GM21367 (cell line): ENCODE results near the gene DLG2.
A peak's percentile ranks its signal among the peaks of the same experiment; 100 is the strongest.

Source experiments
- ATAC-seq: cut with Tn5 transposase; IDR thresholded peaks from one replicate; pipeline ENCODE4 v1.9.1; 2021; ENCODE audit not compliant: unreplicated experiment

Gene DLG2

DNA sequence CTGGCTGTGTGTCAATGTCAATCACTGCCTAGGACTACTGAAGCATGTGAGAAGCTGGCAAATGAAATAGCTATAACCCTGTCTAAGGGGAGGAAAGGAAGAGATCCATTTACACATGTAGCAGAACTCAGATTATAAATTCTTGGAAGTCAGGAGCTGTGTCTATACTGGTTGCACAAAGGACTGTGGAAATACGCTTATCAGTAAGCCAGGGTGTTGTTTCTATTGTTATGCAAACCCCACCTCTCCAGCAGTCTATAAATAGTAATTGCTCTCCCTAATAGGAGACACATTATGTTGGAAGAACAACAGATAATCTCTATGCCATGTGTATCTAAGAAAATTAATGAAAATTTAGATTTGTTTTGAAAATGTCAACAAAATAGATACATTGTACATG is 1647.6 kb downstream of the DLG2 start:
- ATAC-seq: no peak

DNA sequence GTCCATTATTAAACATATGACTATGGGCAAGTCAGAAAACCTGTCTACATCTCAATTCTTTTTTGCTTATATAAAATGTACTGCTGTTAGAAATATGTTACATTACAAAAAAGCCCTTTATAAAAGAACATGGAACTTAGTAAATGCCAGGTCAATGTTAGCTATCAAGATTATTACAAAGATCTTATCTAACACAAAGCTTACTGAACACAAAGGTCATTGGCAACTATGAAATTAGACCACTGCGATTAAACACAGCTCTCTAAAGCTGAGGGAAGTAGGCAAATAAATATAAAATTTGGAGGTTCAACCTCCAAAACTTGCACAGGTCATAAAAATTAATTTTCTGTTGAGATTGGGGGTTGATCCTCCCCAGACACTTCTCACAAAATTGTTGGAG is 1648.2 kb downstream of the DLG2 start:
- ATAC-seq: no peak

DNA sequence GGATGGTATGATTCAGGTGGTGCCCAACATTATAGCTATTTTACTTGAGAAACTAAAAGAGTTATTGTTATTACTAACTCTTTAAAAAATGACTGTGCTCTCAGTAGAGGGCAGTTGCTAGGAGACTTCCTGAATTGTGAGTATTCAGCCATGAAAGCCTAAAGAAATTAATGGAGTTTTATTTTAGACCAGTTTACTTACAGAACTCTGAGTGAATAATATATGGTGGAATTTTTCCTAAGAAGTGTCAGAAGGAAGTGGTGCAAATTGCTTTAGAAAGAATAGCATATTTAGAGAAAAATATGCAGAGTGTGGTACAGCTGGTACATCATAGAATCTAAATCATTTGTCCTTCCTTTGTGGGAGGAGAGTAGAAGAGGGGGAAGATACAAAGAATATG is 1651.1 kb downstream of the DLG2 start:
- ATAC-seq: no peak

DNA sequence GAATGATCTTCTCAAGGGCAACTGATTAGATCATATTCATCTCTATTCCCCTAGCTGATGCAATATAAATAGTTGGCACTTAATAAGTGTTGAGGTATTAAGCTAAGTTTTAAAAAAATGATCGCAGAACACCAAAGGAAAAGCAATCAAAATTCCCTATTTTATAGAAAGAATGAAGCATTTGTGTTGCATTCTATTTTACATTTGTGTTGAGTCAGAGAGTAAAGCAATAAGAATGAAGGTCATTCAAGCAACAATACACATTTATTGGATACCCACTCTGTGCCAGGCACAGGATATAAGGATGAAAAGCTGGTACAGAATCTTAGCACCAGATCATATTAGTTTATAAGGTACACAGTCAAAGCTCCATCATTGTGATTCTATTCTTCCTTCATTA is 1654.6 kb downstream of the DLG2 start:
- ATAC-seq: no peak

DNA sequence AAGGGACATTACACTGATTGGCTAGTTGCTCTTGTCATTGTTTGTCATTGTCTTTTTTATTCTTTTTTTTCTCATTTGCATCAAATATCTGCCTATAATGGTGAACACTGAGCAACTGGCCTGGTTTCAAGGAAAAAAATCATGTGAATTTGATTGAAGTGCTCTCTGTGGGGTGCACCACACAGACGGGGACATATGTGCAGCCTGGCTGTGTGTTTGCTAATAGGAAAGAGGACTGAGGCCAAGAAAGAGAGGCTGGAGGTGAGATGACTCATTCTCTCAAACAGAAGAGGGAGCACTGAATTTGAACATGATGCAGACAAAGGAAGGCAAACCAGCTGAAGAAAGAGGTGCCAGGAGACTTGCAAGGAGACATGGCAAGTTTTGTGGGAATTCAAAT is 1656.1 kb downstream of the DLG2 start:
- peak; percentile 51 for ATAC-seq

DNA sequence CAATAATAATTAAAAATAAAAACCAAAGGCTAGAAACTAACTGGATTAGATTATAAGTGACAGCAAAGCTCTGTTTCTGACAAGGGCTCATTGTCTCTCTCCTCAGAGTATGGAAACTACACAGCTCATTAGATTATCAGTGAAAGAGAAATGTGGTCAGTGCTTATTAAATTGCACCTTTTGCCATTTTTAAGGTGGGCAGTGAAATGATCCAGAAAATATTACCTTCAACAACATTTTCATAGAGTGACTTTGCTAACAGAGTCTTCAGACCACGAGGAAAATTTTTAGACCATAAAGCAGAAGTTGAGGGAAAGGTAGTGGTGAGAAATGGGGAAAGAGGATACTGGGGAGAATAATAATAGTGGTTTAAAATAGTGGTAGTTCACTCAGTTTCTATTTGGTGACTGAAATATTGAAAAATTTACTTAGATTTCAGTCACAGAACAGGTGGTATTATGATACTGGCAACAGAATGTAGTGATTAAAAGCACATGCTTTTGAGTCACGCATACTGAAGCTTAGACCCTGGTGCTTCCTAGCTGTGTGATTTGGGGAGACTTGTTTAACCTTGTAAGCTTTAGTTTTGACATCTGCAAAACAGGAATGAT is 1657.0 kb downstream of the DLG2 start:
- ATAC-seq: peak; percentile 86

DNA sequence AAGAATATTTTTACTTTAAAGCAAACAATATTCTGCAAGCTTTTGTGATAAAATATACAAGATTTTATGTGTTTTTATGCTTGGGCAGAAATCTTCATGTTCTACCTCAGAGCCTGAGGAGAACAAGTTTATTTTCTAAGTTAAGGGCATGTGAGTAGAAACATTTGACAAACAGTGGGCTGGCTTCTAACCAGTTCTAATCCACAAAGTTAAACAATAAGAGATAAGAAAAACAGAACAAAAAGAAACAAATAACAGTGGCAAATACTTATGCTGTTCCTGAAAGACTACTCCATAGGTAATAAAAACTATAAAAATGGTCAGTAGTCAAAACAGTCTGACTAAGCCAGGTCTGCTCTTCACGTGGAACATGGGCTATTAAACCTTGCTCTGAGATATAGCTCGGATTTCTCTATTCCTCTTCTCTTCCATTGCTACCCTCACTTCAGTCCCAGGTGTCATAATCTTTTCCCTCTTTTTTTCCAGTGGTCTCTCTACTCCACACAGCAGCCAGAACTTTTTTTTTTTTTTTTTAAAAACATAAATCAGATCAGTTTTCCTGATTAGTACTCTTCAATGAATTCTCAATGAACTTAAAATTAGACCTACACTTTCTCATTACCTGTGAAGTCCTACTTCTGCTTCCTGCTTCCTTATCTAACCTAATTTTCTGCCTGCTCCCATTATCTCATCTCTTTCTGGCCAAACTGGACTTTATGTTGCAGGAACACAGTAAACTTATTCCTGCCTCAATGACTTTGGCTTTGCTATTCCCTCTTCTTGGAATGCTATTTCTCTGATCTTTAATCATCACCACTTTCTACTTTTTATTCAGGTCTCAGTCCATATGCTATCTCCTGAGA is 1669.9 kb downstream of the DLG2 start:
- no peak for ATAC-seq

DNA sequence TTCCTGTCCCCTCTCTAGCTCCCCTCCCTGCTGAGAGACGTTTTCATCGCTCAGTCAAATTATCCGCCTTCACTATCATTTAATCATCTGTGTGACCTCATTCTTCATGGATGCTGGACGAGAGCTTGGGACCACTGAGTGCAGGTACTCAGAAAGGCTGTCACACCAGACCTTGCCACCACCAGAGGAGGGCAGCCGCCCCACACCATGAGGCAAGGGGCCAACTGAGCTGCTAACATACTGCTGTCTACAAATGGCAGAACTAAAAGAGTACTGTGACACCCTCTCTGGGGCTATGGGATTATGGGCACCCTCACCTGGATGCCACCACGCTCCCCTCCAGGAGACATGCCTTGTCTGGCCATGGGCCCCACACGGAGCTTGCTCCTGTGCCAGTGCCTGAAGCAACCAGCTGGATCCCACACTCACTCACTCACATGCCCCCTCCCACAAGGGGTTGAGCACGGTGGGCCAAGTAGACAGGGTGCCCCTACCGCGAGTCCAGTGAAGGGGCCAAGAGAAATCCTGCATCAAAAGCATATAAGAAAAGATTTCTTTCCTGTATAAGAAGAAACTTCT is 1670.9 kb downstream of the DLG2 start:
- ATAC-seq: no peak

DNA sequence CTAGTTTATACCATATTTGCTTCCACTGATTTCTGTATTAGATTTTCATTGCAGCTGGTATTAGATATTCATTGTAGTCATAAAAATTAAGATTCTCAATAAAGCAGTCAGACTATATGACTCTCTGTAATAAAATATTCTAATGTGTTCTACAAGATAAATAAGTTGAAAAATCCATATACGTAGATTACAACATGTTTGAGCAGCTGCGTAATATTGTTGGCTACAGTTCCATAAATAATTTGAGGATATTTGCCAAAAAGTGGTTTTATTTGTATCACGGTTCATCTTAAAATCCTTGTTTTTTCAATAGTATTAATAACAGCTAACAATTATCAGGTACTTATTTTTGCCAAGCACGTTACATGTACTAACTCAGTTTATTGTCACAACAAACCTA is 1672.4 kb downstream of the DLG2 start:
- no peak for ATAC-seq

DNA sequence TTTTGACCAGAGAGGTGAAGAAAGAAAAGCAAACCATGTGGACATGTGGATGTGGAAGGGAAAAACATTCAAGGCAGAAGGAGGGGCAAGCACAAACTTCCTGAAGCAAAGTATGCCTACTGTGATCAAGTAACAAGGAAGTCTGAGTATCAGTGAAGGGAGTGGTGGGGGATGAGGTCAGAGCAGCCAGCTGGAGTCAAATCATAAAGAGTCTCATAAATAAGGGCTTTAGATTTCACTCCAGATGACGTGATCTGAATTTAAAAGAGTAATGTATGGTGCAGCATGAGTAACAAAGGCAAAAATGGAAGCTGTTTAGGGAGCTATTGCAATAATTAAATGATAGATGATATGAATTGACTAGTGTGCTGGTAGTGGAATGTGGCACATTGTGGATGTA is 1675.6 kb downstream of the DLG2 start:
- ATAC-seq: no peak

DNA sequence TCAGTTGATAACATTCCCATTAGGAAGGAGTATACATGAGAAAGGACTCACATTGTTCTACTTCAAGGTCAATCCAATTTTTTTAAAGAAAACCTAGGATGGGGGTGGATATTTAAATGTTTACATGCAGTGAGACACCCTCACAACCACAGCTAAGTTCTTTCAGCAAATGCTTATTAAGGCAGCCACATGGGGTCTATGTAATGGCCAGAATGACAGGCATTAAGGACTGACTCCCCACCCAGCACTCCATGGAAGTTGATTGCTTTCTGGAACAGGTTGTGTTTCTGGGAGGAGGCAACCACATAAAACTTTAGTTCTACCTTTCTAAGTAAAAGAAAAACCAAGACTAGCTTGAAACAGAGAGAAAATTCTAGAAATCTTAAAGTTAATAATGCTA is 1678.9 kb downstream of the DLG2 start:
- ATAC-seq: no peak

DNA sequence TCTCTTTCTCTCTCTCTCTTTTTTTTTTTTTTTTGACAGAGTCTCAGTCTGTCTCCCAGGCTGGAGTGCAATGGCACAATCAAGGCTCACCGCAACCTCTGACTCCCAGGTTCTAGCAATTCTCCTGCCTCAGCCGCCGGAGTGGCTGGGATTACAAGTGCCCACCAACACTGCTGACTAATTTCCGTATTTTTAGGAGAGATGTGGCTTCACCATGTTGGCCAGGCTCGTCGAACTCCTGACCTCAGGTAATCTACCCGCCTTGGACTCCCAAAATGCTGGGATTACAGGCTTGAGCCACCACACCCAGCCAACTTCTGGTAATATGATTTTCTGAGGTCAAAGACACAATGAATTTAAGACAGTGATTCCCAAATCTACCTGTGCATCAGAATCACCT is 1681.2 kb downstream of the DLG2 start:
- ATAC-seq: no peak

DNA sequence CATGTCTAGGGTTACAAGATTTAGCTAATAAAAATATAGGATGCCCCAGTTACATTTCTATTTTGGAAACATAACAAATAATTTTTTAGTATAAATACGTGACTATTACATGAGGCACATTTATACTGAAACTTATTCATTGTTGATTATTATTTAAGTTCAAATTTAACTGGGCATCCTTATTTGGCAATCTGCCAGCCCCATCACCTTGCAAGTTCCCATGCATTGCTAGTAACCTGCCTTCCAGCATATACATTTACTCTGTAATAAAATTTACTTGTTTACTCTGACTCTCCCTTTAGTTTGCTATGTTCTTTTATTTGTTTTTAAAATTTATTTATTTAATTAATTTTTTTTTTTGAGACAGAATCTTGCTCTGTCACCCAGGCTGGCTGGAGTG is 1686.1 kb downstream of the DLG2 start:
- no peak for ATAC-seq

DNA sequence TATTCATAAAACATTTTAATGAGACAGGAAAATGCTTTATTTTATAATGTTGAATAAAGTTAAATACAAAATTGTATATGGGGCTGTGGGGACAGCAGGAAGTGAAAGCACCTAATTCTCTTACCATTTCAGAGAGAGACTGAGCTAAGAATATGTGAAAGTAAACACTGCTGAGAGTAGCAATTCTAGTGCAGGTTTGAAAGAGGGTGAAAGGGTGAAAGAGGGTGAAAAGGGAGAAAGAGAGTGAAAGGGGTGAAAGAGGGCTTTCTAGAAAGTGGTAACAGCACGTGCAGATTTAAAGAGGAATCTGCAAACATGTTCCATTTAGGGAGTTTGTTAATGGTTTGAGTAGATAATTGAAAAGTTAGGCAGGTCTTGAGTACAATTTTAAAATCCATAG is 1689.0 kb downstream of the DLG2 start:
- ATAC-seq: peak; percentile 74

DNA sequence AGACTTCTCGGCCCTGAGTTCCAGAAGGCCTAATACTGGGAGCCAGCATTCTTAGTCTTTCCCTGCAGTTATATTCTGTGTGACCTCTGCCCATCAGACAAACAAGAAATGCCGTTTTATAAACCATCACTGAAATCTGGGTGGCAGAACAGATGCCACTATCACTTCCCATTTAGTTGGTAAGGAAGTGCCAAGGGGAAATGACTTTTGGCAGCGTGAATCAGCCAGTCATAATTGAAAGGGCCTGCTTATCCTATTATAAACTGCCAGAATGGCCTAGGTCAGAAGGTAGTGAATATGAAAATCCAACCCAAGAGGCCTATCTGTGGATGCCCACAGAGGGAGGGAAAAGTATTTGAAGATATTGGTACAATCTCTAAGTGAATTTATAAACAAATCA is 1694.1 kb downstream of the DLG2 start:
- ATAC-seq: no peak

DNA sequence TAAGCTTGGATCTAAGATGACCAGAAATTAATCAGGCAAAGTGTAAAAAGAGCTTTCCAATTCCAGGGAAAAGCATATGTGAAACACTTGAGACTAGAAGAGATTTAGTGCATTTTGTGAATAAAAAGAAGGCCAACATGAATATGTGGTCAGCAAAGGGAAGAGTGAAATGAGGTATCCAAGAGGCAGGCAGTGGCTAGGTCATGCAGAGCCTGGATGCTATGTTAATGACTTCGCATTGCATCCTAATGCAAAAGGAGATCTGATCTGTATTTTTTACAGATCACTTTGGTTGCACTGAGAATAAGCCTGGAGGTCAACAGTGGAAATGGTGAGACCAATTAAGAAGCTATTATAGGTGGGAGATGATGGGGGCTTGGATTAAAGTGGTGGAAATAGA is 1699.7 kb downstream of the DLG2 start:
- ATAC-seq: no peak

DNA sequence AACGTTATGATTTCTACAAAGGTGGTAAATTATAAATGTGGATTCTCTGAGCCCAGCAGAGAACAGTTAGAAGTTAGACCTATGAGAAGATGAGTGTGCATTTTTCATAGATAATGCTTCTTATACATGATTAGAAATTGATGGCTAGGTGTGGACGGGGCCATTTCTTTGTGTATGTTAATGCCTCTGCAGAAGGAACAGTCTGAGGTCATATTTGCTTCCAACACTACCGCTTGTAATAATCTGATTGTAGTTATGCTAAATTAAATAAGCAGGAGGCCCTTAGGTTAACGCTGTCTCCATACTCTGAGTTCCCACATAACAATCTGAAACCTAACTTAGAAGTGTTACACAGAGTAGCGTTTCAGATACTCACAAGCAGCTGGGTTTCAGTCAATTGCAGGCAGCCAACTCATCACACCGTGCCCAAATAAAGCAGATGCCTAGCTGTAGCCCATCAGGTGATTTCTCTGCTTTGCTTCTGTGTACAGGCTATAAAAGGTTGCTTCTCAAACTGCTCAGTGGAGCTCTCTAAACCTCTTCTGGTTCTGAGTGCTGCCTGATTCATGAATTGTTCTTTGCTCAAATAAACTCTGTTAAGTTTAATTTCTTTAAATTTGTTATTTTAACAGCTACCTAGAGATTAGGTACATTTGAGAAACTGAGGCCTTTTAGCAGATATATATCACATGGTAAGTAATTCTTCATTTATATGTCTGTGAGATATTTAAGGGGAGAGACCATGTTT is 1702.2 kb downstream of the DLG2 start:
- ATAC-seq: no peak

DNA sequence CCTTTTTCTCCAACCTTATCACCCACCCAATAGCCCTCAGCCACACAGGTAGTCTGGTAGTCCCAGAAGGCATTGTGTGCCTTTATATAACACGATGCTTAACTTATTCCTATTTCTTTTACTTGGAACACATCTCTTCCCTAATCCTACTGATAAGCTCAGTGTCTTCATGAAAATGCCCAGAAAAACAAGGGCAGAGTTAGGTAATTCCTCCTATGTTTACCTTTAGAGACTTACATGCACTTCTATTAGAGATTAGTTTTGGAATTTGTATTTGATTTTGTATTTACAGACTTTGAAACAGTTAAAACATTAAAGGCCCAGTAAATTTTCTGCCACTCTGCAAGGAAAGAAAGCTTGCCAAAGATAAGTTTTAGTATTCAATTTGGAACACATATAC is 1703.2 kb downstream of the DLG2 start:
- ATAC-seq: no peak

DNA sequence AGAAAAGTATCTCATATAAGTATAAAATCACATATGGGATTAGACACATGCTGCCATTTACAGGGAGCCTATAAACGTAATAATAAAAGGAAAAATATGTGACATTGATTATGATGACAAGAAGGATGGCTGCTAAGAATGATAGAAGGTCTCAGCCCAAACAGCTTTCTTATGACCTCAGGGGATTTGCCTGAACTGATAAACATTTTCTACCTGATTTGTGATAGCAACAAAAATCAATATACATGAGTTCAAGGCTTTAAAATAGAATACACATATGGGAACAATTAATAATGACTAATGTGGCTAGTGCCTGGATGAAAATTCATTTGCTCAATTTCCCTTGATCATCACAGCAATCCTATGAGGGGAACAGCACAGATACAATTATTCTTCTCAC is 1704.2 kb downstream of the DLG2 start:
- ATAC-seq: no peak

DNA sequence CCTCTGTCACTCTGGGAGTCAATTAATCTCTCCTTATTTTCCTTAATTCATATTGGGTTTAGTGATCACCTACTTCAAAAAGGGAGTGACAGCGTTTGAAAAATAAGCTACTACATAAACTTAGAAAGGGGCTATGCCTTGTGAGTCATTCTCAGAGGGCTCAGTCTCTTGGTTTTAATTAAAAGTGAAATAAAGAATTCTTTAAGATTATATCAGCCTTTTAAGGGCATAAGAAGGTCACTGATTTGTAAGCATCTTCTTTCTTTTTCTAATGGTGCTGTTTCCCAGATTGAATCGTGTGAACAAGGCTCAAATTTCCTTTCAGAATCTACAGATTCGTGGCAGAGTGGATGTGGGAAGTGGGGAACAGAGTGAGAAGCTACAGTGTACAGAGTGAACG is 1704.8 kb downstream of the DLG2 start:
- no peak for ATAC-seq

DNA sequence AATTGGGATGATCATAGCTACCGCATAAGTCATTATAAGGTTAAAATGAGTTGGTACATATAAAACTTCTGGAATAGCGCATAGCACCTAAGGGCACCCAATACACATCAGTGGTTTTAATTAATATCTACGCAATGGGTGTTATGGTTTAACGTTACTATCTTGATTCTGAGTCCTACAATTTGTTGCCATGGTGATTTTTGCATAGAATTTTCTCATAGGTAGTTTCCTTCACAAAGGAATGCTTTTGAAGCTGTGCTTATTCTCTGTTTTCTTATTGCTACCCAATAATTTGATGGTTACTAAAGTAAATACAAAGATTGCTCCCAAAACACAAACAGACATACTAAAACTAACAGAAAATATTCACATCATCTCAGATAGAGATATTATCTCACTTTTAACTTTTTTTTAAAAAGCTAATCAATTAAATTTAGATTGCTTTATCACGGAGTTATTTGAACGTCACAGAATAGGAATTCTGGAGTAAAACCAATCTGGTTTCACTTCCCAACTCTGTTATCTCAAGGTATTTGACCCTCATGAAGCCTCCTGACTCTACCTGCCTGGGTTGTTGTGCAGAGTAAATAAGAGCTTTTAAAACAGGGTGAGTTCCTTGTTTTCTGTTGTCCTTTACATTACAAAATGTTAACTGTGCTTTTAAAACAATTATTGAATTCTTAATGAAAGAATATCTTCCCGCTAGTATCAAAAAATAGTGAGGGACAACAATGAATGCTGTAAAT is 1705.5 kb downstream of the DLG2 start:
- ATAC-seq: no peak
